Measurements from ENCODE around the gene GPLD1. TPM values are rescaled to one million over a fixed set of nuclear protein-coding genes. Genes with fewer than 3 reads are reported as not detected.

GPLD1 gene
- total RNA-seq, 4 donors from 2014 or later: 3.8 to 5.3 (median 4.1) TPM

DNA sequence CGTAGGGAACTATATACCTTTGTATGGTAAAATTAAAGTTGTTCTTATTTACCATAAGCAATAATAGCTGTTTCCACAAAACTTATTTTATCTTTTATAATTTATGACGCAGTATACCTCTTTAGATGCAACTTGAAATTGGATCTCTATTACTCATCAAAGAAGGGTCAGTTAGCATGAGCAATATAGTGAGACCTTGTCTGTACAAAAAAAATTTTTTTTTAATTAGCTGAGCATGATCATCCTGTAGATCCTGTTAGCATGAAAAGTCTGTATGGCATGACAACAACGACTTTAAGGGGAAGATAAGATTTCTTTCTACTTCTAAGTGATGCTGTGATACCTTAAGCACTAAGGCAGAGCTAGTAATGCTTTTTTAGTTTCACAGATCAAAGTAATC, 11.3 kb upstream of the GPLD1 start:
- intact Hi-C loops (cut with DNase I): no loop called here
- Histone ChIP-seq H3K4me1 (peaks cover 1 to 9% (median 7%) of the 10 kb centered on the region in 4 donors), H3K36me3 (peaks cover 0 to 38% (median 27%) of the 10 kb centered on the region in 4 donors), H3K27me3 (no peaks in the 10 kb centered on the region), H3K27ac (replicated peaks in 1 of 4) (no peak overlapping the region), H3K9me3 (peaks cover 0 to 3% (median 0%) of the 10 kb centered on the region in 4 donors), H3K4me3 (no peak overlapping the region)
- TF ChIP-seq CTCF (IDR thresholded peaks at IDR 0.05) (no peak), POLR2A (IDR thresholded peaks at IDR 0.05; ENCODE audit: low read depth) (no peak), EP300 (IDR thresholded peaks at IDR 0.05) (no peak)
- DNase-seq (ENCODE audit: extremely low spot score): no peak
- WGBS: 92% methylated on average over 3 of the region's 3 CpGs

DNA sequence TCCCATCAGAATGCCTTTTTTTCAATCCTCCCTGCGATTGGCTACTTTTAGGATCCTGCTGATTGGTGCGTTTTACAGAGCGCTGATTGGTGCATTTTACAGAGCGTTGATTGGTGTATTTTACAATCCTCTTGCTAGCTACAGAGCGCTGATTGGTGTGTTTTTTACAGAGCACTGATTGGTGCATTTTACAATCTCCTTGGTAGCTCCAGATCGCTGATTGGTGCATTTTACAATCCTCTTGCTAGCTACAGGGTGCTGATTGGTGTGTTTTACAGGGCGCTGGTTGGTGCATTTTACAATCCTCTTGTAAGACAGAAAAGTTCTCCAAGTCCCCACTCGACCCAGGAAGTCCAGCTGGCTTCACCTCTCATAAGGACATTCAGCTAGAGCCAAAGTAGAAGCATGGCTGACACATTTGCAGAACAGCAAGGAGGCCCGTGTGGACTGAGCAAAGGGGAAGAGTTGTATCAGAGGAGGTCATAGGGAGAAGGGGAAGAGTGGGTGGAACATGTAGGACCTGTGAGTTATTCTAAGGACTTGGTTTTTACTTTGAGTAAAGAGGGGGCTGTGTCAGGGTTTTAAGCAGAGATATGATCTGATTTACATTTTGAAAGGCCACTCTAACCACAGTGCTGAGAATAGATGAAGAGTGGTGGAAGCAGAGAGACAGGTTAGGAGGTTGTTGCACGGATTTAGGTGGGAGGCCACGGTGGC, 8.0 kb upstream of the GPLD1 start:
- DNase-seq (ENCODE audit: extremely low spot score): no peak
- Histone ChIP-seq H3K9me3 (peaks cover 0 to 3% (median 0%) of the 10 kb centered on the region in 4 donors), H3K27ac (replicated peaks in 1 of 4) (no peak overlapping the region), H3K4me3 (no peak overlapping the region), H3K27me3 (no peaks in the 10 kb centered on the region), H3K36me3 (peaks cover 0 to 9% (median 3%) of the 10 kb centered on the region in 4 donors), H3K4me1 (peaks cover 3 to 27% (median 21%) of the 10 kb centered on the region in 4 donors)
- WGBS: 97% methylated on average over 11 of the region's 11 CpGs
- intact Hi-C loops (cut with DNase I): no loop called here
- TF ChIP-seq POLR2A (IDR thresholded peaks at IDR 0.05; ENCODE audit: low read depth) (no peak), POLR2AphosphoS5 (IDR thresholded peaks at IDR 0.05) (no peak), CTCF (IDR thresholded peaks at IDR 0.05) (no peak), EP300 (IDR thresholded peaks at IDR 0.05) (no peak)

- peaks cover 3 to 27% (median 21%) of the 10 kb centered on the region in 4 donors for H3K4me1 ChIP-seq
- H3K4me3 ChIP-seq: peak within 1 kb of the TSS; percentile 61 to 82 (median 71)
- H3K36me3 ChIP-seq: peaks cover 0 to 4% (median 0%) of the 10 kb centered on the region in 4 donors
- H3K27me3 ChIP-seq: no peaks in the 10 kb centered on the region
- DNase-seq (ENCODE audit: extremely low spot score): no peak
- peak within 1 kb of the TSS; percentile 78 to 86 (median 83) for H3K27ac ChIP-seq (replicated peaks in 1 of 4)
- peaks cover 0 to 3% (median 0%) of the 10 kb centered on the region in 4 donors for H3K9me3 ChIP-seq
- 1% methylated on average over 25 of the region's 93 CpGs for WGBS
- intact Hi-C loops (cut with DNase I): no loop called here
- peak in 1 of 2 donors; percentile 4 for TF ChIP-seq POLR2AphosphoS5 (IDR thresholded peaks at IDR 0.05)
- TF ChIP-seq CTCF (IDR thresholded peaks at IDR 0.05): peak in 2 of 3 experiments; percentile 20
- TF ChIP-seq POLR2A (IDR thresholded peaks at IDR 0.05; ENCODE audit: low read depth): no peak
- no peak for TF ChIP-seq EP300 (IDR thresholded peaks at IDR 0.05)
These were observed 5.7 kb upstream of the GPLD1 start, which contains the start of gene ALDH5A1 for GRCh38 chr6:24494821-24495795. TSS of gene ALDH5A1 (plus strand) at chr6:24494969. CDS start at chr6:24494997, 28 bp downstream.

- TF ChIP-seq CTCF (IDR thresholded peaks at IDR 0.05): peak in 1 of 3 experiments; percentile 20
- TF ChIP-seq EP300 (IDR thresholded peaks at IDR 0.05): no peak
- no peak for TF ChIP-seq POLR2AphosphoS5 (IDR thresholded peaks at IDR 0.05)
- TF ChIP-seq POLR2A (IDR thresholded peaks at IDR 0.05; ENCODE audit: low read depth): no peak
- DNase-seq (ENCODE audit: extremely low spot score): no peak
- 20% methylated on average over 22 of the region's 36 CpGs for WGBS
- intact Hi-C loops (cut with DNase I): no loop called here
- H3K27me3 ChIP-seq: no peaks in the 10 kb centered on the region
- peaks cover 3 to 27% (median 21%) of the 10 kb centered on the region in 4 donors for H3K4me1 ChIP-seq
- peaks cover 0 to 3% (median 0%) of the 10 kb centered on the region in 4 donors for H3K9me3 ChIP-seq
- H3K27ac ChIP-seq (replicated peaks in 1 of 4): peak overlapping the region; percentile 78 to 86 (median 83)
- peak overlapping the region; percentile 61 to 82 (median 71) for H3K4me3 ChIP-seq
- H3K36me3 ChIP-seq: peaks cover 0 to 4% (median 0%) of the 10 kb centered on the region in 4 donors
These were observed 4.8 kb upstream of the GPLD1 start for GRCh38 chr6:24493945-24494820.

Measured in esophagus muscularis mucosa (tissue), 4 donors.